Measurements from ENCODE around the gene ACSM4.

DNA sequence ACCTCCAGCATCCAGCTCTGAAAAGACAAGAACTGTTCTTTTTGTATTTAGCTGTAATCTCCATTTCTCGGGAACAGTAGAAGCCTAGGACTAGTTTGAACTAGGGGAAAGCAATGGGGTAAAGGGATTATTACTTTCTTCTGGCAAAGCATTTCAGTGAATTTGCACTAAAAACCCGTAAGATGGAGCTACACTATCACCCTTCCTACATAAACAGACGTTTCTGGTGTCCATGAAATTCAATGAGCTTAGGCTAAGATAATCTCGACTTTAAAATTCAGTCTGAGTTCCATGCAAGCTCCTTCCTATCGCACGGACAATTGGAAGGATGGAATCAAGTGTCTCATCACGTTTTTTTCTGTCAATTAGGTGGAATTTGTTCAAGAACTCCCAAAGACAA, 24.0 kb downstream of the ACSM4 start:
- TF ChIP-seq, protein P1, sequence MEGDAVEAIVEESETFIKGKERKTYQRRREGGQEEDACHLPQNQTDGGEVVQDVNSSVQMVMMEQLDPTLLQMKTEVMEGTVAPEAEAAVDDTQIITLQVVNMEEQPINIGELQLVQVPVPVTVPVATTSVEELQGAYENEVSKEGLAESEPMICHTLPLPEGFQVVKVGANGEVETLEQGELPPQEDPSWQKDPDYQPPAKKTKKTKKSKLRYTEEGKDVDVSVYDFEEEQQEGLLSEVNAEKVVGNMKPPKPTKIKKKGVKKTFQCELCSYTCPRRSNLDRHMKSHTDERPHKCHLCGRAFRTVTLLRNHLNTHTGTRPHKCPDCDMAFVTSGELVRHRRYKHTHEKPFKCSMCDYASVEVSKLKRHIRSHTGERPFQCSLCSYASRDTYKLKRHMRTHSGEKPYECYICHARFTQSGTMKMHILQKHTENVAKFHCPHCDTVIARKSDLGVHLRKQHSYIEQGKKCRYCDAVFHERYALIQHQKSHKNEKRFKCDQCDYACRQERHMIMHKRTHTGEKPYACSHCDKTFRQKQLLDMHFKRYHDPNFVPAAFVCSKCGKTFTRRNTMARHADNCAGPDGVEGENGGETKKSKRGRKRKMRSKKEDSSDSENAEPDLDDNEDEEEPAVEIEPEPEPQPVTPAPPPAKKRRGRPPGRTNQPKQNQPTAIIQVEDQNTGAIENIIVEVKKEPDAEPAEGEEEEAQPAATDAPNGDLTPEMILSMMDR (IDR thresholded peaks at IDR 0.05): no peak
- TF ChIP-seq, protein P2, sequence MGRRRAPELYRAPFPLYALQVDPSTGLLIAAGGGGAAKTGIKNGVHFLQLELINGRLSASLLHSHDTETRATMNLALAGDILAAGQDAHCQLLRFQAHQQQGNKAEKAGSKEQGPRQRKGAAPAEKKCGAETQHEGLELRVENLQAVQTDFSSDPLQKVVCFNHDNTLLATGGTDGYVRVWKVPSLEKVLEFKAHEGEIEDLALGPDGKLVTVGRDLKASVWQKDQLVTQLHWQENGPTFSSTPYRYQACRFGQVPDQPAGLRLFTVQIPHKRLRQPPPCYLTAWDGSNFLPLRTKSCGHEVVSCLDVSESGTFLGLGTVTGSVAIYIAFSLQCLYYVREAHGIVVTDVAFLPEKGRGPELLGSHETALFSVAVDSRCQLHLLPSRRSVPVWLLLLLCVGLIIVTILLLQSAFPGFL (CRISPR knock-in tag; IDR thresholded peaks at IDR 0.05; ENCODE audit: borderline replicate concordance): no peak

All from WTC11 (cell line).